Heart right ventricle (tissue), 16 donors: Measurements from ENCODE around the gene UCK1. TPM values are rescaled to one million over a fixed set of nuclear protein-coding genes. Genes with fewer than 3 reads are reported as not detected.

Experiments
- ATAC-seq, 8 donors: fragments of 200-7000 bp; cut with Tn5 transposase; one replicate each; pipeline ENCODE4 v1.9.1; 2020; ENCODE audit warnings: mild to moderate bottlenecking in 8 of 8, moderate library complexity in 8 of 8, moderate number of reproducible peaks in 1 of 8
- DNase-seq, 2 donors: peaks; one replicate each; pipeline ENCODE4 v3.0.0-alpha.2; 2020
- H3K27ac ChIP-seq, 10 donors: fragments of 200-600 bp; sonication (generic) in 2 of 10; one replicate each; pipeline versions ENCODE4 v1.5.0 to v1.8.0; 2020 to 2022; ENCODE audit warnings: mild to moderate bottlenecking in 3 of 10
- H3K27me3 ChIP-seq, 7 donors: fragments of 200-600 bp; one replicate each; pipeline ENCODE4 v1.8.0; 2021 to 2022; ENCODE audit warnings: mild to moderate bottlenecking in 2 of 7
- H3K36me3 ChIP-seq, 9 donors: fragments of 200-600 bp; sonication (generic) in 1 of 9; one replicate each; pipeline versions ENCODE4 v1.5.0 to v1.8.0; 2020 to 2022; ENCODE audit warnings: mild to moderate bottlenecking in 2 of 9
- H3K4me1 ChIP-seq, 9 donors: fragments of 200-600 bp; sonication (generic) in 1 of 9; one replicate each; pipeline versions ENCODE4 v1.5.0 to v1.8.0; 2020 to 2022; ENCODE audit warnings: mild to moderate bottlenecking in 4 of 9
- H3K4me3 ChIP-seq, 10 donors: fragments of 200-600 bp; sonication (generic) in 2 of 10; one replicate each; pipeline versions ENCODE4 v1.5.0 to v1.8.0; 2020 to 2022; ENCODE audit warnings: mild to moderate bottlenecking in 7 of 10, moderate library complexity in 2 of 10
- H3K9me3 ChIP-seq, 11 donors: fragments of 200-600 bp in 10 of 11; sonication (generic) in 2 of 11; one replicate each; pipeline versions ENCODE4 v1.5.0 to v1.8.0; 2013 to 2022; ENCODE audit warnings: mild to moderate bottlenecking in 2 of 11, control low read depth in 1 of 11, moderate library complexity in 1 of 11
- WGBS, 2 donors: extraction: QIAGEN DNeasy Blood & Tissue Kit; methylation state at CpG; one replicate each; pipeline ENCODE4 v1.1.7; 2013; ENCODE audit warnings: inconsistent platforms in 1 of 2; 5-methylcytosine and 5-hydroxymethylcytosine counted together
- intact Hi-C, 10 donors: fragments of 100-400 bp; cut with DNase I; formaldehyde crosslinking; loops; one replicate each; pipeline versions ENCODE4 v1.11.1 to v1.14.2; 2022
- polyA plus RNA-seq, 2 donors: library from polyadenylated mRNA; stranded (reverse); fragments of 200-250 nt; gene quantifications; one replicate each; pipeline ENCODE4 v1.2.3, GENCODE V29; 2013
- total RNA-seq, 10 donors: library from RNA; stranded (reverse); fragmentation: NEBNext Ultra II Directional in 3 of 10; extraction: Animal tissue kit (Norgen Biotek cat#: 25700) in 3 of 10; gene quantifications; one replicate each; pipeline versions ENCODE4 v1.2.1 to v1.2.4, GENCODE V29; 2021 to 2023
- TF ChIP-seq, protein P1 (sequence below), 9 donors: fragments of 200-600 bp; sonication (generic) in 2 of 9; IDR thresholded peaks; one replicate each; pipeline versions ENCODE4 v1.5.0 to v1.8.0; 2021 to 2022; ENCODE audit warnings: antibody characterized with exemption in 9 of 9, mild to moderate bottlenecking in 5 of 9, moderate library complexity in 1 of 9
- donor health status: Arrhythmogenic right ventricular cardiomyopathy.
- donor health status: ischemic (EF 13 %, LVEDD 7.1; RV severe dilation, severe dysfunction).
- donor health status: healthy with polysubstance abuse.
- donor health status: DM: no; HTN: yes; CAD: no.
- donor health status: DM: no; HTN: no; CAD: no.
- donor health status: ischemic (EF 25% LVEDD 6.9; RV normal size, moderate dysfunction).
- donor health status: ischemic (EF 25% LVEDD 5.7; RV mildly dilated, moderate dysfunction).
- donor health status: healthy.
- donor health status: DM: yes; HTN: yes; CAD: no.
- donor health status: Ischemic cardiomyopathy.
- donor health status: ischemic (EF 35%, LVEDD 5.7; RV mildly dilated, moderate dysfunction).
- donor health status: nonischemic (EF 11% LVEDD 7.7; RV severe dilation, severe dysfunction).
- donor health status: DM: yes; HTN: yes; CAD: no.
- donor health status: PGD.
- donor health status: ischemic (EF 29% LVEDD 5.4; RV normal size, mild dysfunction).
- donor health status: nonischemic (EF 23%, LVEDD 6.1; RV moderate dilation, normal function).

UCK1 gene
- total and polyA plus RNA-seq, 12 donors = 16.6 to 32.7 (median 22.6) TPM

DNA sequence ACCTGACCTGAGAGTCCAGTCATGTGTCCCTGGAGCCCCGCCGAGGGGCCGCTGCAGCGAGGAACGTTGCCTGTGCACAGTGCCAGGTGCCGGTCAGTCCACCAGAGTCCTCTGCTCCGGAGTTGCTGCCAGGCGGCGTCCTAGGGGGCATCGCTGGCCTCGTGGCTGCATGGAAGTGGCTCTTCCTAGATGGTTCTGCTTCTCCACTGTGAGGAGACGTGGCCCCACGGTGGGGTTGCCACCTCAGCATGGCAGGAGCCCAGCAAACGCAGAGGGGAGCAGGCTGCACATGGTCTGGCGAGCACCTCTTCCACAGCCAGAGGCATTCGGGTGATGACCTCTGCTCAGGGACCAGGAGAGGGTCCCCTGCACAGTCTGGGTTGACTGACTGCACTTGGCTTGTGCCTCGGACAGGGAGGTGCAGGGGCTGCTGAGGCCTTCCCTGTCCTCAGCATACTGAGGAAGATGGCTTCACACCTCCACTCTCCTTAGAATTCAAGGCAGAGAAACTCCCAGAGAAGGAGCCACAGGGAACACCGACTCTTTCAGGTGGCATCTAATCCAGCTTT lies 54.2 kb downstream of the UCK1 start:
- Histone ChIP-seq H3K4me3 (no peak overlapping the region), H3K9me3 (peaks cover 0 to 7% (median 0%) of the 10 kb centered on the region in 11 donors), H3K27ac (peak overlapping the region in 6 of 10 donors; percentile 14 to 79 (median 56)), H3K36me3 (peaks cover 0 to 100% (median 82%) of the 10 kb centered on the region in 9 donors), H3K27me3 (no peaks in the 10 kb centered on the region), H3K4me1 (peaks cover 2 to 35% (median 23%) of the 10 kb centered on the region in 9 donors)
- DNase-seq (peak; percentile 64 to 65), ATAC-seq (peak; percentile 71 to 92 (median 80))
- intact Hi-C loops = loop anchor here in 9 of 10 donors (5.0 to 10.0 kb wide), 7 partner anchors 82 to 130 kb away; partner anchors contain the start of gene PRRC2B (in 3 of the 9)
- TF ChIP-seq, protein P1, sequence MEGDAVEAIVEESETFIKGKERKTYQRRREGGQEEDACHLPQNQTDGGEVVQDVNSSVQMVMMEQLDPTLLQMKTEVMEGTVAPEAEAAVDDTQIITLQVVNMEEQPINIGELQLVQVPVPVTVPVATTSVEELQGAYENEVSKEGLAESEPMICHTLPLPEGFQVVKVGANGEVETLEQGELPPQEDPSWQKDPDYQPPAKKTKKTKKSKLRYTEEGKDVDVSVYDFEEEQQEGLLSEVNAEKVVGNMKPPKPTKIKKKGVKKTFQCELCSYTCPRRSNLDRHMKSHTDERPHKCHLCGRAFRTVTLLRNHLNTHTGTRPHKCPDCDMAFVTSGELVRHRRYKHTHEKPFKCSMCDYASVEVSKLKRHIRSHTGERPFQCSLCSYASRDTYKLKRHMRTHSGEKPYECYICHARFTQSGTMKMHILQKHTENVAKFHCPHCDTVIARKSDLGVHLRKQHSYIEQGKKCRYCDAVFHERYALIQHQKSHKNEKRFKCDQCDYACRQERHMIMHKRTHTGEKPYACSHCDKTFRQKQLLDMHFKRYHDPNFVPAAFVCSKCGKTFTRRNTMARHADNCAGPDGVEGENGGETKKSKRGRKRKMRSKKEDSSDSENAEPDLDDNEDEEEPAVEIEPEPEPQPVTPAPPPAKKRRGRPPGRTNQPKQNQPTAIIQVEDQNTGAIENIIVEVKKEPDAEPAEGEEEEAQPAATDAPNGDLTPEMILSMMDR (IDR thresholded peaks at IDR 0.05) = no peak
- WGBS, 2 donors = 54 to 75% methylated on average over 18 of the region's 18 CpGs

DNA sequence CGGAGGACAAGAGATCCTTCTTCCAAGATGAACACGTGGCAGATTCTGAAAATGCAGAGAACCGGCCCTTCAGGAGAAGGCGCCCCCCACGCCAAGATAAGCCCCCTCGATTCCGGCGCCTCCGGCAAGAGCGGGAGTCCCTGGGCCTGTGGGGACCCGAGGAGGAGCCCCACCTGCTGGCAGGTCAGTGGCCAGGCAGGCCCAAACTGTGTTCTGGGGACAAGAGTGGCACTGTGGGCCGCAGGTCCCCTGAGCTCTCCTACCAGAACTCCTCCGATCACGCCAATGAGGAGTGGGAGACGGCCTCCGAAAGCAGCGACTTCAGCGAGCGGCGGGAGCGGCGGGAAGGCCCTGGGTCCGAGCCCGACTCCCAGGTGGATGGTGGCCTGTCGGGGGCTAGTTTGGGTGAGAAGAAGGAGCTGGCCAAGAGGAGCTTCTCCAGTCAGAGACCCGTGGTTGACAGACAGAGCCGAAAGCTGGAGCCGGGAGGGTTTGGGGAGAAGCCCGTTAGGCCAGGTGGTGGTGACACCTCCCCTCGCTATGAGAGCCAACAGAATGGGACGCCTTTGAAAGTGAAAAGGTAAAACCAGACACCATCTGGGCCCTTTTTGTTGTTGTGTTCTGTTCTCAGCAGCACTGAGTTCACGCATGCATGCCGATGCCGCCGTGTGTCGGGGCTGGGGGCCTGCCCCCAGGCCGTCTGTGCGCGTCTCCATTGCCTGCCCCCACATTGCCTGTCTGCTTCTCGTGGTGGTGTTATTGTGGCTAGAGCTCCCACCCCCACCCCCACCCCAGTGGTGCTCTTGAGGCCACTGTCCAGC lies 54.9 kb downstream of the UCK1 start:
- H3K4me3 ChIP-seq = no peak overlapping the region
- WGBS, 2 donors = 81 to 83% methylated on average over 40 of the region's 40 CpGs
- H3K4me1 ChIP-seq = peaks cover 0 to 28% (median 20%) of the 10 kb centered on the region in 9 donors
- peaks cover 0 to 100% (median 85%) of the 10 kb centered on the region in 9 donors for H3K36me3 ChIP-seq
- TF ChIP-seq, protein P1 (IDR thresholded peaks at IDR 0.05) = peak; percentile 25 to 65 (median 51)
- DNase-seq (peak in 1 of 2 donors; percentile 37), ATAC-seq (peak; percentile 44 to 76 (median 55))
- intact Hi-C loops = loop anchor here in 9 of 10 donors (5.0 to 10.0 kb wide), 7 partner anchors 81 to 129 kb away; partner anchors contain the start of gene PRRC2B (in 3 of the 9)
- peak overlapping the region in 8 of 10 donors; percentile 27 to 79 (median 50) for H3K27ac ChIP-seq
- H3K27me3 ChIP-seq = no peaks in the 10 kb centered on the region
- H3K9me3 ChIP-seq = peaks cover 0 to 12% (median 0%) of the 10 kb centered on the region in 11 donors

DNA sequence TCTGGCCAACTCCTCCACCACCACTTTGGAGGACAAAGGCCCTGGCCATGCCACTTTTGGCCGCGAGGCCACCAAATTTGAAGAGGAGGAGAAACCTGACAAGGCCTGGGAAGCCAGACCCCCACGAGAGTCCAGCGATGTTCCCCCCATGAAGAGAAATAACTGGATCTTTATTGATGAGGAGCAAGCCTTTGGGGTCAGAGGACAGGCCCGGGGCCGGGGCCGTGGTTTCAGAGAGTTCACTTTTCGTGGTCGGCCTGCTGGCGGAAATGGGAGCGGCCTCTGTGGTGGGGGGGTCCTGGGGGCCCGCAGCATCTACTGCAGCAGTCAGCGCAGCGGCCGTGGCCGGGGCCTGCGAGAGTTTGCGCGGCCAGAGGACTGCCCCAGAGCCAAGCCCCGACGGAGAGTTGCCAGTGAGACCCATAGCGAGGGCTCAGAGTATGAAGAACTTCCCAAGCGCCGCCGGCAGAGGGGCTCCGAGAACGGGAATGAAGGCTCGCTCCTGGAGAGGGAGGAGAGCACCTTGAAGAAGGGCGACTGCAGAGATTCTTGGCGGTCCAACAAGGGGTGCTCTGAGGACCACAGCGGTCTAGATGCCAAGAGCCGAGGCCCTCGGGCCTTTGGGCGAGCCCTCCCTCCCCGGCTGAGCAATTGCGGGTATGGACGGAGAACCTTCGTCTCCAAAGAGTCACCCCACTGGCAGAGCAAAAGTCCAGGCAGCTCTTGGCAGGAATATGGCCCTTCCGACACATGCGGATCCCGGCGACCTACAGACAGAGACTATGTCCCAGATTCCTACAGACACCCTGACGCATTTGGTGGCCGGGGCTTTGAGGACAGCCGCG lies 55.7 kb downstream of the UCK1 start:
- TF ChIP-seq, protein P1 (IDR thresholded peaks at IDR 0.05) = no peak
- H3K4me1 ChIP-seq = peaks cover 0 to 28% (median 20%) of the 10 kb centered on the region in 9 donors
- intact Hi-C loops = loop anchor here in 9 of 10 donors (5.0 to 10.0 kb wide), 7 partner anchors 81 to 128 kb away; partner anchors contain the start of gene PRRC2B (in 3 of the 9)
- H3K4me3 ChIP-seq = no peak overlapping the region
- ATAC-seq (peak in 4 of 8 donors; percentile 1 to 40 (median 8)), DNase-seq (no peak)
- peaks cover 0 to 12% (median 0%) of the 10 kb centered on the region in 11 donors for H3K9me3 ChIP-seq
- H3K27me3 ChIP-seq = no peaks in the 10 kb centered on the region
- peaks cover 0 to 100% (median 93%) of the 10 kb centered on the region in 9 donors for H3K36me3 ChIP-seq
- WGBS, 2 donors = 89 to 92% methylated on average over 46 of the region's 46 CpGs
- H3K27ac ChIP-seq = peak overlapping the region in 3 of 10 donors; percentile 46 to 79 (median 68)
